Prostate gland (tissue), 2 donors: ENCODE measurements around the gene PEMT. TPM values are rescaled to one million over a fixed set of nuclear protein-coding genes. Genes with fewer than 3 reads are reported as not detected.

Experiments used
- DNase-seq: peaks from one replicate; pipeline ENCODE4 v3.0.0-alpha.2; 2019; ENCODE audit warnings: low spot score
- H3K27ac ChIP-seq, 2 donors: fragments of 200-600 bp; sonication (generic); 2 replicates each; pipeline ENCODE4 v1.5.1; 2017 to 2019
- H3K27me3 ChIP-seq: fragments of 200-600 bp; sonication (generic); replicated peaks from 2 replicates; pipeline ENCODE4 v1.5.1; 2019; ENCODE audit not compliant: insufficient read depth
- H3K36me3 ChIP-seq, 2 donors: fragments of 200-600 bp; sonication (generic); 1 replicate in 1 of 2; 2 replicates in 1 of 2; pipeline versions ENCODE4 v1.5.1 to v1.8.1; 2017 to 2019
- H3K4me1 ChIP-seq: fragments of 200-600 bp; sonication (generic); replicated peaks from 2 replicates; pipeline ENCODE4 v1.5.1; 2019
- H3K4me3 ChIP-seq, 2 donors: fragments of 200-600 bp; sonication (generic); 2 replicates each; pipeline ENCODE4 v1.5.1; 2017 to 2019
- H3K9me3 ChIP-seq: fragments of 200-600 bp; sonication (generic); 2 replicates; pipeline ENCODE4 v1.5.1; 2017
- POLR2A ChIP-seq: fragments of 450-650 bp; IDR thresholded peaks from one replicate; pipeline ENCODE4 v1.6.1; 2016; ENCODE audit warnings: antibody characterized with exemption, mild to moderate bottlenecking
- POLR2AphosphoS5 ChIP-seq: sonication (generic); formaldehyde crosslinking; IDR thresholded peaks from one replicate; pipeline ENCODE4 v1.6.1; 2017; ENCODE audit warnings: antibody characterized with exemption
- WGBS: methylation state at CpG from one replicate; pipeline ENCODE4 v1.1.5; 2018; 5-methylcytosine and 5-hydroxymethylcytosine counted together
- intact Hi-C: fragments of 100-400 bp; cut with DNase I; formaldehyde crosslinking; loops from one replicate; pipeline ENCODE4 v1.14.2; 2022
- total RNA-seq, 2 donors: library from RNA; depleted of rRNA; stranded (reverse); fragments of >200 nt; gene quantifications; one replicate each; pipeline ENCODE4 v1.1.0, GENCODE V29; 2016
- TF ChIP-seq, protein P1 (sequence below), 4 experiments: fragments of 200-600 bp in 2 of 4; fragments of 450-650 bp in 2 of 4; sonication (generic) in 2 of 4; IDR thresholded peaks; 1 replicate in 3 of 4; 2 replicates in 1 of 4; pipeline ENCODE4 v1.5.1; 2016 to 2019; ENCODE audit warnings: antibody characterized with exemption in 4 of 4, mild to moderate bottlenecking in 2 of 4, moderate library complexity in 2 of 4

PEMT gene
- total RNA-seq, 2 donors from 2014 or later, result 67.0 to 145 TPM

DNA sequence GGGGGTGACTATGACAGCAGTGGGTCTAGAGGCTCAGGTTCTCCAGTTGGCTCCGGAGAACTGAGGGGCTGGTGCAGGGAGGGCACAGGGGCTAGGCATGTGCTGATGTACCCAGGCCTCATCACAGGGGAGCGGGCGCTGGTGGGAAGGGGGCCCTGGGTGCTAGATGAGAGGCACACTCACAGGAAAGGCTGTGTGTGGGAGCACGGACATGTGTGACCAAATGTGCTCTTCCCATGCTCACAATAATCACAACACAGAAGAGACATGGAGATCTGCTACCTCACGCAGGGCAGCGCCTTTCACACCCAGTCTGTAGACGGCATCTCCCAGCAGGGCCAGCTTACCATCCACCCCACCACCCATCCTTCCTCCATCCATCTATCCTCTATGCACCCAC, 77.9 kb downstream of the PEMT start:
- no peak for TF ChIP-seq POLR2AphosphoS5
- TF ChIP-seq POLR2A, result no peak
- TF ChIP-seq, protein P1, sequence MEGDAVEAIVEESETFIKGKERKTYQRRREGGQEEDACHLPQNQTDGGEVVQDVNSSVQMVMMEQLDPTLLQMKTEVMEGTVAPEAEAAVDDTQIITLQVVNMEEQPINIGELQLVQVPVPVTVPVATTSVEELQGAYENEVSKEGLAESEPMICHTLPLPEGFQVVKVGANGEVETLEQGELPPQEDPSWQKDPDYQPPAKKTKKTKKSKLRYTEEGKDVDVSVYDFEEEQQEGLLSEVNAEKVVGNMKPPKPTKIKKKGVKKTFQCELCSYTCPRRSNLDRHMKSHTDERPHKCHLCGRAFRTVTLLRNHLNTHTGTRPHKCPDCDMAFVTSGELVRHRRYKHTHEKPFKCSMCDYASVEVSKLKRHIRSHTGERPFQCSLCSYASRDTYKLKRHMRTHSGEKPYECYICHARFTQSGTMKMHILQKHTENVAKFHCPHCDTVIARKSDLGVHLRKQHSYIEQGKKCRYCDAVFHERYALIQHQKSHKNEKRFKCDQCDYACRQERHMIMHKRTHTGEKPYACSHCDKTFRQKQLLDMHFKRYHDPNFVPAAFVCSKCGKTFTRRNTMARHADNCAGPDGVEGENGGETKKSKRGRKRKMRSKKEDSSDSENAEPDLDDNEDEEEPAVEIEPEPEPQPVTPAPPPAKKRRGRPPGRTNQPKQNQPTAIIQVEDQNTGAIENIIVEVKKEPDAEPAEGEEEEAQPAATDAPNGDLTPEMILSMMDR (IDR thresholded peaks at IDR 0.05), result no peak
- H3K9me3 ChIP-seq, result no peaks in the 10 kb centered on the region
- no peak overlapping the region for H3K27ac ChIP-seq
- no peaks in the 10 kb centered on the region for H3K27me3 ChIP-seq
- intact Hi-C loops, result no loop called here
- no peak overlapping the region for H3K4me3 ChIP-seq
- 97% methylated on average over 7 of the region's 7 CpGs for WGBS
- H3K36me3 ChIP-seq, result no peaks in the 10 kb centered on the region
- DNase-seq, result no peak
- H3K4me1 ChIP-seq, result no peaks in the 10 kb centered on the region

GRCh38 chr17:17512866-17513265, 78.6 kb downstream of the PEMT start:
- Histone ChIP-seq H3K9me3 (no peaks in the 10 kb centered on the region), H3K27me3 (no peaks in the 10 kb centered on the region), H3K4me3 (no peak overlapping the region), H3K27ac (no peak overlapping the region), H3K36me3 (no peaks in the 10 kb centered on the region), H3K4me1 (no peaks in the 10 kb centered on the region)
- intact Hi-C loops, result no loop called here
- WGBS, result 90% methylated on average over 5 of the region's 5 CpGs
- TF ChIP-seq POLR2AphosphoS5 (no peak), POLR2A (no peak)
- TF ChIP-seq, protein P1 (IDR thresholded peaks at IDR 0.05), result no peak
- DNase-seq, result no peak

- intact Hi-C loops, result no loop called here
- WGBS, result 70% methylated on average over 29 of the region's 29 CpGs
- DNase-seq, result no peak
These were observed 79.3 kb downstream of the PEMT start for GRCh38 chr17:17511881-17512858.

DNA sequence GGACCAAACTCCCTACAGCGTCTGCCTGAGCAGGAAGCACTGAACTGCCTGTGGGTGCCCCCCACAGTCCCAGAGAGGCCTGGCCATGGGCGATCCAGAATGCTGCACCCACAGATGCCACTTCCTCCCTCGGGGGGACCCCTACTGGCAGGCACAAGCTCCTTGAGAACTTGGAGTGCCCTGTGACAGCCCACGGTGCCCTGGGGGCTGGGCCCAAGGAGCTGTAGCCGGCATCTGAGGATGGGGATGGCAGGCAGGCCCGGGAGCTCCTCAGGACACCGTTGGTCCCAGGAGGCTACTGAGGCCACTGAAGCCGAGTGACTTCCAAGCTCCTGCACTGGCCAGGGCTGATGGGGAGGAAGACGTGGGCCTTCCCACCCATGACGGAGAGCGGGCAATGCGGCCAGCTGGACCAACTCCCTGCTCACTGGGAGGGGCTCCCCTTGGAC, 80.2 kb downstream of the PEMT start:
- H3K27ac ChIP-seq, result no peak overlapping the region
- intact Hi-C loops, result no loop called here
- 63% methylated on average over 12 of the region's 12 CpGs for WGBS

More at GRCh38 chr17:17511881-17512858, 79.3 kb downstream of the PEMT start:
- Histone ChIP-seq H3K9me3 (no peaks in the 10 kb centered on the region), H3K27me3 (no peaks in the 10 kb centered on the region), H3K27ac (no peak overlapping the region), H3K4me3 (no peak overlapping the region), H3K36me3 (no peaks in the 10 kb centered on the region), H3K4me1 (no peaks in the 10 kb centered on the region)
- TF ChIP-seq POLR2AphosphoS5, result no peak
- no peak for TF ChIP-seq POLR2A
- TF ChIP-seq, protein P1 (IDR thresholded peaks at IDR 0.05), result no peak

More for the DNA sequence above, 80.2 kb downstream of the PEMT start:
- no peak for TF ChIP-seq POLR2A
- TF ChIP-seq POLR2AphosphoS5, result no peak
- TF ChIP-seq, protein P1 (IDR thresholded peaks at IDR 0.05), result no peak
- Histone ChIP-seq H3K36me3 (no peaks in the 10 kb centered on the region), H3K4me3 (no peak overlapping the region), H3K27me3 (no peaks in the 10 kb centered on the region), H3K9me3 (no peaks in the 10 kb centered on the region), H3K4me1 (peaks cover 4% of the 10 kb centered on the region)
- DNase-seq, result no peak
